Fibroblast of pulmonary artery (primary cell): Measurements from ENCODE around the gene CDK14.

Source experiments
- DNase-seq: peaks from one replicate; pipeline ENCODE4 v3.0.0-alpha.2; 2010; ENCODE audit warnings: low read depth
- H3K4me3 ChIP-seq: replicated peaks from 2 replicates; pipeline ENCODE4 v1.5.1; 2011; ENCODE audit warnings: low read depth, mild to moderate bottlenecking, control low read depth, low read length, moderate library complexity
- CTCF ChIP-seq: IDR thresholded peaks from 2 replicates; pipeline ENCODE4 v1.5.1; 2011; ENCODE audit warnings: mild to moderate bottlenecking, control low read depth, low read length, inconsistent platforms; ENCODE audit errors: missing control alignments

The CDK14 gene

DNA sequence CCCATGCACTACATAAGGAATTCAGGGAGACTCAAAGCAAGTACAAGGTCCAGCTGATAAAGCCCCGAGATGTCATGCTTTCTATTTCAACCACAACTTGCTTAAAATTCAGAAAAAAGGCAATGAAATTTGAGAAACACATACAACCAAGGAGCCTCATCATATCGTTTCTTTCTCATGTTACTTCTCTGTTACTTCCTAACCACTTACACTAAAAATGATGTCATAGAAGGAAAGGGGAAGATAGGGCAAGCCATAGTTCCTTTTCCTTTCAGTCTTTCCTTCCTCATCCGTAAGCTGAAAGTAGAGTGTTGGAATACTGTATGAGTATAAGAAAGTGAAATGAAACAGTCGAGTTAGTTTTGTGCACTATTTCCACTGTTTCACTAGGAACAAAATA, 27.9 kb upstream of the CDK14 start:
- DNase-seq, result no peak

DNA sequence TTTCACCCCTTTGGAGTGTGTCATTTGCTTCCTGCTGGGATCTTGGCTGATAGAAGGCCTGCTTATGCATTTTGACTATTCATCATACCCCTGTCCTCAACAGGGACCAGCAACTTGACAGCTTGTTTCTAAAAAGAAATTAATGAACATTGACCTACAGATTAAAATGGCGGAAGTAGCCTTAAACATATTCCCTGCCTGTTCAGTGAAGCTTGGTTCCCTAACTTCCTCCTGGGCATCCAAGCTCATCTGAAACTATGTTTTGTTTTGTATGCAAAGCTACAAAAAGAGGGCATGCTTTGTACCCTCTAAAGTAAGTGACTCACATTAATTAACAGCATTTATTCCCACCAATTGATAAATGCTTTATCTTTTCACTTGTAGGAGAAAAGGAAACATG, 26.8 kb upstream of the CDK14 start:
- no peak overlapping the region for H3K4me3 ChIP-seq
- no peak for DNase-seq
- TF ChIP-seq CTCF, result no peak

More for the DNA sequence above, 27.9 kb upstream of the CDK14 start:
- no peak for TF ChIP-seq CTCF
- no peak overlapping the region for H3K4me3 ChIP-seq

- DNase-seq, result peak; percentile 33
- H3K4me3 ChIP-seq, result no peak overlapping the region
- TF ChIP-seq CTCF, result no peak
Observed at GRCh38 chr7:90570373-90570959, 25.7 kb upstream of the CDK14 start.

DNA sequence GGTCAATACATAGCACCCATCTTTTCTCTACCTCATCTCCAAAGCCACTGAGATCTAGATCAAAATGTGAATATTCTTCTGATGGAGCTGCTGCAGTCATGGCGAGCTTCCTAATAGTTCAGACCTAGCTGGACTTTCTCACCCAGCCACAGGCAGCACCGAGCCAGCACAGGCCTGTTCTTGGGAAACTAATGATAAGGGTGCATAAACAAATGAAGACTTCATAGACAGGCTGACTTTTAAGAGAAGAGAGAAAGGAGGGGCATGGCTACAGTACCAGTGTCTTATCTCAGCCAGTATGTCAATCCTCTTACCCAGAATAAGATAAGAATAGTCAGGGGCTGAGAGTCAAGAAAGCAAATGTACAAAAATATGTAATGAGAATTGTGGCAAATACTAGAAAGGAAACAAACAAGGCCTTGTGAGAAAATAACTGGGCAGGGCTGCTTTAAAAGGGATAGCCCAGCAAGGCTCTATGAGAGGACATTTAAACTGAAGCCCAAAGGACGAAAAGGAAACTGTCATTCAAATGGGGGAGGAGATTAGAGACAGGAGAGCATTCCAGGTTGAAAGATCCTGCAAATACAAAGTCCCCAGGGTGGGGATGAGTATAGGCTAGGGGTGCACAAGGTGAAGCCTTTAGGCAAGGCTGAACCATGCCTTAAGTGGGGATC, 21.8 kb upstream of the CDK14 start:
- peak; percentile 79 for DNase-seq
- H3K4me3 ChIP-seq, result no peak overlapping the region
- no peak for TF ChIP-seq CTCF

GRCh38 chr7:90574820-90575187, 21.3 kb upstream of the CDK14 start:
- no peak for DNase-seq
- H3K4me3 ChIP-seq, result no peak overlapping the region
- TF ChIP-seq CTCF, result no peak

GRCh38 chr7:90579181-90579688, 16.9 kb upstream of the CDK14 start:
- H3K4me3 ChIP-seq, result no peak overlapping the region
- peak; percentile 97 for DNase-seq
- peak; percentile 29 for TF ChIP-seq CTCF

DNA sequence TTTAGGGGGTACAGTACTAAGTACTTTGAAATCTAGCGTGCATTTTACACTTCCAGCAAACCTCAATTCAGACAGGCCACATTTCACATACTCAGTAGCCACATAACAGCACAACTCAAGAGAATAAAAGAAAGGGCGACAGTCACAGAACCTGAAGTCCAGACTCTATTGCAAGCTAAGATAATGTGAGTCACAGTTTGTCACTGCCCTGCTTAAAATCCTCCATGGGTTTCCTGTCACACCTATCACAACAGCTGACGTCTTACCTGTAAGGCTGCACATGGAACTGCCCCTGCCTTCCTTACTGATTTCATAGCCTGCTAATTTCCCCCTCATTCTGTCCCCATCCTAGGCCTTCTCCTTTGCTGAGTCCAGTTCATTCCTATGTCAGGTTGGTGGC, 16.1 kb upstream of the CDK14 start:
- TF ChIP-seq CTCF, result no peak
- DNase-seq, result no peak
- no peak overlapping the region for H3K4me3 ChIP-seq
